HL-60 (cell line): ENCODE data around the gene RAB27A.

Experiments
- CTCF ChIP-seq: IDR thresholded peaks from one replicate; pipeline ENCODE4 v1.5.1; 2011; ENCODE audit warnings: low read length, control low read depth, inconsistent platforms; ENCODE audit not compliant: insufficient read depth
- SPI1 ChIP-seq: IDR thresholded peaks from 2 replicates; pipeline ENCODE4 v1.6.1; 2012; ENCODE audit warnings: low read depth, mild to moderate bottlenecking, borderline replicate concordance

GRCh38 chr15:55194256-55194655 is 95.4 kb downstream of the RAB27A start:
- peak; percentile 91 for TF ChIP-seq SPI1
- TF ChIP-seq CTCF = no peak
